Activated CD4-positive, alpha-beta T cell treated with anti-CD3 and anti-CD28 coated beads, Interleukin-2, amount 10 ng/mL, durations not matched to agents 24 days and 14 days (primary cell): ENCODE results near the gene LBH. TPM values are rescaled to one million over a fixed set of nuclear protein-coding genes. Genes with fewer than 3 reads are reported as not detected.
A peak's percentile ranks its signal among the peaks of the same experiment; 100 is the strongest.

Source experiments
- DNase-seq: peaks from one replicate; pipeline ENCODE4 v3.0.0; 2022
- H3K27ac Mint-ChIP-seq: one replicate; pipeline ENCODE4 v1.8.0; 2022; ENCODE audit warnings: mild to moderate bottlenecking, mixed read lengths
- H3K27me3 Mint-ChIP-seq: one replicate; pipeline ENCODE4 v1.8.0; 2022; ENCODE audit warnings: mixed read lengths
- H3K36me3 Mint-ChIP-seq: one replicate; pipeline ENCODE4 v1.8.0; 2022; ENCODE audit warnings: low read depth, mild to moderate bottlenecking, mixed read lengths
- H3K4me1 Mint-ChIP-seq: one replicate; pipeline ENCODE4 v1.8.0; 2021; ENCODE audit warnings: mixed read lengths
- H3K4me3 Mint-ChIP-seq: one replicate; pipeline ENCODE4 v1.8.0; 2022; ENCODE audit warnings: mild to moderate bottlenecking, moderate library complexity, mixed read lengths
- H3K9me3 Mint-ChIP-seq: one replicate; pipeline ENCODE4 v1.8.0; 2021; ENCODE audit warnings: mixed read lengths
- intact Hi-C: fragments of 100-400 bp; cut with micrococcal nuclease; formaldehyde crosslinking; loops from one replicate; pipeline ENCODE4 v1.15.1; 2023
- total RNA-seq: library from RNA; stranded (reverse); gene quantifications from 2 replicates; pipeline ENCODE4 v1.2.3, GENCODE V29; 2022

The LBH gene
- total RNA-seq, 1 donor from 2014 or later = 176 TPM

DNA sequence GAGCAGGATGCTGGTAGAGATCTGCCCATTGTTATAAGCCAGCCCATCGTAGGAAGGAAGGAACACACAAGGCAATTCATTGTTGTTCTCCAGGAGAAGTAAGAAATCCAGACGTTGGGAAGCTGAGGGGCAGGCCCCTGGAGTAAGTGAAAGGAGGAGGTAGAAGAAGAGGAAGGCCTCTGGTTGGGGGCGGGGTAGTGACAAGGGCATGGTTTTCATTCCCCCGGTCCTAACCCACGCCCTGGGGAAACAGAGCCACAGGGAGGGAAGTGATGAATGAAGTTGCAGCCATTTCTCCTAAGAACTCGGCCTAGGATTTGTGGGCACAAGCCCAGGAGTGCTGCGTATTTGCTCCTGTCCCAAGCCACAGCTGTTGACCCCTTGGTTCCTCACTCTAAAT, 18.0 kb downstream of the LBH start:
- Mint-ChIP-seq H3K4me1 (peaks cover 50% of the 10 kb centered on the region), H3K4me3 (no peak overlapping the region), H3K27ac (no peak overlapping the region), H3K36me3 (peaks cover 79% of the 10 kb centered on the region), H3K9me3 (peaks cover 4% of the 10 kb centered on the region), H3K27me3 (no peaks in the 10 kb centered on the region)
- intact Hi-C loops = no loop called here
- DNase-seq = no peak

DNA sequence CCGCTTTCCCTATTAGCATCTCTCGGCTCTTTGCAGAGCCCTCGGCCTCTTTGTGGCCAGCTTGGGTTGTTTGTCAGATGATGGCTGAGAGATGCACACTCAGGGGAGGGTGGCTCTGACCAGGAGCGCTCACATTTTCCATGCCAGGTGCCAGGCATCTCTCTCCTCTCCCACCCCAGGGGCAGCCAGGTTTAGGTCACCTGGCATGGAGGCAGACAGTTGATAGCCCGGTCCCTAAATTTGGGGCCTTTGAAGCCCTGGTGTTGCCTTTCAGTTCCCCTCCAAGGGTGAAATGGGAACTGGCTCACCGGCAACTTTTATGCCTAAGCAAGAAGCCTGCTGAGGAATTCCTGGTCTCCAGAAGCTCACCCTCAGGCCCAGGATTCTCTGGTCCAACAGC, 19.1 kb downstream of the LBH start:
- Mint-ChIP-seq H3K4me1 (peaks cover 58% of the 10 kb centered on the region), H3K4me3 (no peak overlapping the region), H3K27me3 (no peaks in the 10 kb centered on the region), H3K27ac (no peak overlapping the region), H3K36me3 (peaks cover 82% of the 10 kb centered on the region), H3K9me3 (peaks cover 4% of the 10 kb centered on the region)
- no peak for DNase-seq
- intact Hi-C loops = no loop called here

DNA sequence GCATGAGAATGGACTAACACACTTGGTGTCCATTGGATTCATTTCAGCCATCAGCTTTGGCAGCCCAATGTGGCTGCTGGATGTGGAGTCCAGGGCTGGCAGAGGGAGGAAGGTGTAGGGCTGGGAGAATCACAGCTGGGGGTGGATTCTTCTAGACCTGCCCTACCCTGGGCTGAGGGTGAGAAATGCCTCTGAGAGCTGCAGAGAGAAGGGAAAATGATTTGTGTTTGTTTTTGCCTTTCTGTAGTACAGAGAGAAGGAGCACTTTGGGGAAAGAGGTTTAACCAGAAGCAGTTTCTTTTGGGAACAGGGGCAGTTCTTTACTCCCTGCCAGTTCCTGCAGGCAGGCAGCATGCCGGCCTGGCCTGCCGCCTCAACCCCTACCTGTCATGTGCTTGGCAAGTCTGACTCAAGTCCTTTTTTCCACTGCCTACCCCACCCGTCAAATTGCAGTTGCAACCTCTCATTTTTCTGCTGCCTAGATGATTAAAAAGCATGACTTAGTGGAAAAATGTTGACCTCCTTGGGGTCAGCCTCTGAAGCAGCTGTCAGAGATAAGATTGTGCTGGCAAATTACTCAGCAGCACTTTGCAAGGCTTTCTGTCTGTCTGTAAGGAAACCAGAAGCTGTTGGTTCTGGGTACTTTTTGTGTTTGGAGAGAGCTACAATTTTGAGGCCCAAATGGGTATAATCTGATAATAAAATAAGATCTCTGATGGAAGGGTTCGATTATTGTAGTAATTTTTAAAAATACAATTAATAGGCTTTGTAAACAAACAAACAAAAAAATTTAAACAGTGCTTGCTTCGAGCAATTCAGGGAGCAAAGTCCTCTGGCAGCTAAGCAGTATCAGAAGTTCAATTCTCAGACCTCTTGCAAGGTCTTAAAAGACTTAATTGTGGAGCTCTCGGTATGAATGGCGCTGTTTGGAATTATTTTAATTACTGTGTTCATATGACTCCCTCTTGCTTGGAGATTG, 21.7 kb downstream of the LBH start:
- no peaks in the 10 kb centered on the region for H3K27me3 Mint-ChIP-seq

DNA sequence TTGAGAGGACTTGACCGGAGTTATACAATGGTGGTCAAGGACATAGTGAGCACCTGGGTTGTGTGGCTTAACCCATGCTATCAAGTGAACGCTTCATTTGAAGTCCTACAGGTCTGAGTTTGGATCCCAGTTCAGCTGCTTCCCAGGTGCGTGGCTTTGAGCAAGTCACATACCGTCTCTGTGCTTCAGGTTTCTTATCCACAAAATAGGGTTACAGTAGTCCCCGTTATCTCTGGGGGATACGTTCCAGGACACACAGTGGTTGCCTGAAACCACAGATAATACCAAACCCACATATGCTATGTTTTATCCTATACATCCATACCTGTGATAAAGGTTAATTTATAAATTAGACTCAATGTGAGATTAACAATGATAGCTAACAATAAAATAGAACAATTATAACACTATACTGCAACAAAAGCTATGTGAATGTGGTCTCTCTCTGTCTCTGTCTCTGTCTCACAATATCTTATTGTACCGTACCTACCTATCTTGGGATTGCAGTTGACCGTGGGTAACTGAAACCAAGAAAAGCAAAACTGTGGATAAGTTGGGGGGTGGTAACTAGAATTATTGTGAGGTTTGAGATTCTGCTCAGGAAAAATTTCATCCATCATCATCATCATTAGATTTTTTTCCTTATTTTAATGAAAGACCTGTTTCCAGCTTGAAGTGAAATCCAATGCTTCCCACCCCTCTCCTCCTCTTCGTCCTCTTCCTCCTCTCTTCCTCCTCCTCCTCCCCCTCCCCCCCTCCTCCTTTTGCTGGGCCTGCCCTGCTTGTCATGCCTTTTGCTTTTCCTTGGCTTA, 22.7 kb downstream of the LBH start:
- Mint-ChIP-seq H3K4me1 (peaks cover 72% of the 10 kb centered on the region), H3K27ac (peak overlapping the region; percentile 94), H3K4me3 (no peak overlapping the region), H3K9me3 (peaks cover 4% of the 10 kb centered on the region), H3K27me3 (no peaks in the 10 kb centered on the region), H3K36me3 (peaks cover 85% of the 10 kb centered on the region)
- no peak for DNase-seq
- intact Hi-C loops = loop anchor here (1.0 to 2.0 kb wide), 4 partner anchors 7 to 19 kb away; no protein-coding TSS in a partner anchor

More for the DNA sequence above, 21.7 kb downstream of the LBH start:
- Mint-ChIP-seq H3K4me1 (peaks cover 72% of the 10 kb centered on the region), H3K27ac (peak overlapping the region; percentile 94), H3K36me3 (peaks cover 84% of the 10 kb centered on the region), H3K9me3 (peaks cover 4% of the 10 kb centered on the region), H3K4me3 (peak overlapping the region; percentile 53)
- intact Hi-C loops = loop anchor here (1.0 to 2.0 kb wide), 4 partner anchors 8 to 20 kb away; no protein-coding TSS in a partner anchor
- DNase-seq = peak; percentile 83

DNA sequence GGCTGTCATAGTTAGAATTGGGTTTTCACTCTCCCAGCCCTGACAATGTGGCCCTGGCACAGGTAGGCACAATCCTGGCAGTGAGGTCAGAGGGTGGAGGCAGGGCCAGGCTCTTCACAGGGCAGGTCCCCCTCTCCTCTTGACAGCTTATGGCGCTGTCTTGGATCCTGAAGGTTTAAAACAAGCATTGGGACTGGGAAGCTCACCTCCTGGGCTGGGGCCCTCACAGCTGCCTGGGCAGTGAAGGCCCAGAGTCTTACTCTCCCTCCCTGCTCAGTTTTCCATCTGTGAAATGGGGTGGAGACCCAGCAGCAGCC, 23.3 kb downstream of the LBH start:
- peak overlapping the region; percentile 37 for H3K27ac Mint-ChIP-seq
- peaks cover 4% of the 10 kb centered on the region for H3K9me3 Mint-ChIP-seq
- H3K36me3 Mint-ChIP-seq = peaks cover 86% of the 10 kb centered on the region
- intact Hi-C loops = no loop called here
- no peak overlapping the region for H3K4me3 Mint-ChIP-seq
- H3K27me3 Mint-ChIP-seq = no peaks in the 10 kb centered on the region
- DNase-seq = no peak
- H3K4me1 Mint-ChIP-seq = peaks cover 73% of the 10 kb centered on the region

DNA sequence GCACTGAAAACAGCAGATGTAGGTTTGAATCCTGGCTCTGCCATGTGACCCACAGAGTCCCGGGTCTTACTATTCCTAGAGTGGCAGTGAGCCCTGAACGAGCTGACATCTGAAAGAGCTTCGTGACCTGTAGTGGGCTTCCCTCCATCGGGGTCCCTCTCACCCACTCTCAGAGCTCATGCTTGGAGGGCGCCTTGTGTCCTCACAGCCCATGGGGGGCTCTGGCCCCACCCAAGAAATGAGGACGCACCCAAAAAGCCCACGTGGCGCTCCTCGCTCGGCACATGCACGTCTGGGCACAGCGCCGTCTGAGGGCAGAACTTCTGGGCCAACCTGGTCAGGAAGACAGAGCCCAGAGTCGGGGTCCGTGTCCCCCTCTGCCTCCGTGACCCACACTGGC, 23.7 kb downstream of the LBH start:
- no peak for DNase-seq
- H3K4me1 Mint-ChIP-seq = peaks cover 77% of the 10 kb centered on the region
- H3K27ac Mint-ChIP-seq = peak overlapping the region; percentile 80
- no peaks in the 10 kb centered on the region for H3K27me3 Mint-ChIP-seq
- intact Hi-C loops = no loop called here
- peaks cover 4% of the 10 kb centered on the region for H3K9me3 Mint-ChIP-seq
- H3K4me3 Mint-ChIP-seq = no peak overlapping the region
- peaks cover 87% of the 10 kb centered on the region for H3K36me3 Mint-ChIP-seq

DNA sequence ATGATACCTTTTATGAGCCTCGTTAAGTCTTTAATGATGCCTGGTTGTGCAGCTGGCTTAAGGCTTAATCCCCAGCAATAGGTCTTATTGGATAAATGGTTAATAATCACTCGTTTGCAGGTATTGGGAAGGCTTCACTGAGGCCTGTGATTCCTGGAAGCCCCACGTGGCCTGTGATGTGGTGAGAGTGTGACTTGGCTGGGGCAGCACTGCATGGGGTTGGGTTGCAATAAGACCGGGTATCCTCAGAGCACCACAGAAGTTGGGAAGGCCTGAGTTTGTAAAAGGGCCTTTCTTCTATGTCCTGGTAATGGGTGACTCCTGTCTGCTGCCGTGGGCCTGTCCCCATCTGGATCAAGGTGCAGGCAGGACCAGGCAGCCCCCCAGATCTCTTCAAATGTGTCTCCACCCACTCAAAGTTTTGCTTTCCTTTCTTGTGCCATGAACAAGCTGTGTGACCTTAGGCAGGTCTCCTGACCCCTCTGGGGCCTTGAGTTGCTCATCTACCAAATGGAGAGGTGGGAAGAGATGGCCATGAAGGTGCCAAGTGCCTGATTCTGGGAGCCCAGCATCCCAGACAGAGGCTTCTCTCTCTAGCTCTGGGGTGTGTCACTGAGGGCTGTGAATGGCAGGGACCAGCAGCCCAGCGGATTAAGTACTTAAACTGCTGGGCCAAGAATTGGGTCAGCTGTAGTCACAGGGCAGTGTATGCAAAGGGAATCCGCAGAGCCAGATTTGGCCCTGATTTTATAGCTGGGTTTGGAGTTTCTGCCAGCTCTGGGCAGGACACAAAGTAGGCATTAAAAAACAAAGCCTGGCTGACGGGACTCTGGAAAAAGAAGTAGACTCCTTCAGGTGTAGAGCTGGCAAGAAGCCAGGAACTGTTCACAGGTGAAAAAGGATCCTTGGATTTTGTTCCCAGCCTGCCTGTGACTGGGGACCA, 24.4 kb downstream of the LBH start:
- Mint-ChIP-seq H3K27ac (peak overlapping the region; percentile 80), H3K4me3 (peak overlapping the region; percentile 59), H3K36me3 (peaks cover 87% of the 10 kb centered on the region), H3K27me3 (no peaks in the 10 kb centered on the region), H3K9me3 (peaks cover 7% of the 10 kb centered on the region), H3K4me1 (peaks cover 76% of the 10 kb centered on the region)
- DNase-seq = no peak
- intact Hi-C loops = no loop called here

DNA sequence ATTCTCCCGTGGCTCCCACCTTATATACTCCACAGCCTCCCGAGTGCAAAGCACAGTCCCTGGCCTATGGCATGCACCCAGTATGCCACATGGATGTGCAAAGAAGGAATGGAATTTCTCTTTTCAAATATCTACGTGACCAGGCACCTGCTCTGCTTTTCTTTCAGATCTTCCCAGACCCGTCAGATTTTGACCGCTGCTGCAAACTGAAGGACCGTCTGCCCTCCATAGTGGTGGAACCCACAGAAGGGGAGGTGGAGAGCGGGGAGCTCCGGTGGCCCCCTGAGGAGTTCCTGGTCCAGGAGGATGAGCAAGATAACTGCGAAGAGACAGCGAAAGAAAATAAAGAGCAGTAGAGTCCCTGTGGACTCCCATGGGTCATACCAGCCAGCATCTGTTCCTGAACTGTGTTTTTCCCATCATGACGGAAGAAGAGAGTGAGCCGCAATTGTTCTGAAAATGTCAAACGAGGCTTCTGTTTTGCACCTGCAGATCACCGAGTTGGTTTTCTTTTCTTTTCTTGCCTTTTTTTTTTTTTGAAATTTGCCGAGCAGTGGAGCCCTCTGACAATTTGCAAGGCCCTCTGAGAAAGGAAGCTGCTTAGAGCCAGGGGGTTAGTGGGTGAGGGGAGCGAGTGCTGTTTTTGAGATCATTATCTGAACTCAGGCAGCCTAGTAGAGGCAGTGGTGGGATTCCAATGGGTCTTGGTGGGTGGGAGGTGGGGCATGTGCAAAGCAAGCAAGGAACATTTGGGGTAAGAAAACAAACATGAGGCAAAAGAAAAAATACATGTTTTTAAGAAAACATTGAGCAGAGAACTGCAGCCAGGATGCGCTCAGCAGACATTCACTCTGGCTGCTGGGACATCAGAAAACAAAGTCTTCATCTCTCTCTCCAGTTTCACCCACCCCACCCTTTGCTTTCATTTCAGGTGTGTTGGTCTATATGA, 26.2 kb downstream of the LBH start:
- peaks cover 8% of the 10 kb centered on the region for H3K9me3 Mint-ChIP-seq
- intact Hi-C loops = no loop called here
- H3K4me1 Mint-ChIP-seq = peaks cover 79% of the 10 kb centered on the region
- peak overlapping the region; percentile 69 for H3K4me3 Mint-ChIP-seq
- H3K36me3 Mint-ChIP-seq = peaks cover 87% of the 10 kb centered on the region
- DNase-seq = peak; percentile 69
- no peaks in the 10 kb centered on the region for H3K27me3 Mint-ChIP-seq
- peak overlapping the region; percentile 86 for H3K27ac Mint-ChIP-seq

DNA sequence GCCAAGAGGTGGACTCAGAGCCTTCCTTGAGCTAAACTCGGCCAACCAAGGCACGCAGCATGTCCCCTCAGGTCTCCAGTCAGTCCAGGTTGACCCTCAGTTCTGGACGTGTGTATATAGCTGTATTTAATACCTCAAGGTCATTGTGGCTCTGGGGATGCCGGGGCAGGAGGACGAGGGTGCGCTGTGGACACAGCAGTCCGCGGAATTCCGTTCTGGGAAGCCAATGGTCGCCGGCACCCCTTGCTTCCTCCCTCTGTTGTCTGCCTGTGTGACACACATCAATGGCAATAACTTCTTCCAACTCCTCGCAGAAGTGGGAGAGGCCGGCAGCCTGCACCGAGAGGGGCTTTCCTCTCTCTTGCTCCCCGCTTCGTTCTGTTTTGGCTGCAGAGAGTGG, 27.7 kb downstream of the LBH start:
- H3K4me1 Mint-ChIP-seq = peaks cover 71% of the 10 kb centered on the region
- no peak overlapping the region for H3K4me3 Mint-ChIP-seq
- H3K36me3 Mint-ChIP-seq = peaks cover 84% of the 10 kb centered on the region
- intact Hi-C loops = no loop called here
- peak overlapping the region; percentile 86 for H3K27ac Mint-ChIP-seq
- H3K9me3 Mint-ChIP-seq = peaks cover 11% of the 10 kb centered on the region
- H3K27me3 Mint-ChIP-seq = no peaks in the 10 kb centered on the region
- no peak for DNase-seq

DNA sequence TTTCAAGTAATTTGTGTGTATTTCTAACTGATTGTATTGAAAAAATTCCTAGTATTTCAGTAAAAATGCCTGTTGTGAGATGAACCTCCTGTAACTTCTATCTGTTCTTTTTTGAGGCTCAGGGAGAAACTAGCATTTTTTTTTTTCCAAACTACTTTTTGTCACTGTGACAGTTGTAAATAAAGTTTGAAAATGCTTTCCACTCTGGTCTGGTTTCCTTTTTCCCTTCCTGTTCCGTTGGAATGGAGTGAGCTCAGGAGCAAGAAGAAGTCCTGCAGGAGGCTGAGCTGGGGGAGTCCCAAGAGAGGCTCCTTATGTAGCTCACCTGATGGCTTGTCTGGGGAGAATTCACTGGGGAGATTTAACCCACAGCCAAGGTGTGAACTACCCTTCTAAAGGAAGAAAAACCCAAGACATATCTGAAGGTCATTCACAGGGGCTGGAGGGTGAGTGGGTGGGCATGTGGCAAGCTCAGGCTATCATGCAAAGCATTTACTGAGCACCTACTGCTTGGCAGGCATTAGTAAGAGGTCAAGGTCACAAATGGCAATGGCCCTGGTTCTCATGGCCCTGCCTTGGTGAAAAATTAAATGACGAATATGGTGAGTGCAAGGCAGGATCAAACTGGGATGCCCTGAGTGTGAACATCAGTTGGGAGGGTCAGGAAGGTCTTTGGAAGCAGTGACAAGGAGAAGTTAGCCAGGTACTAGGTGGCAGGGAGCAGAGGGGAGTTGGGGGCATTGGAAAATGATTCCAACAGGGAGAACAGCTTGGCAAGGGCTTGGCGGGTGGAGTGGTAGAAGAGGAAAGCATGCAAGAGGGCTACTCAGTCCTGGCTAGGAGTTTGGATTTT, 28.7 kb downstream of the LBH start:
- Mint-ChIP-seq H3K4me3 (peak overlapping the region; percentile 14), H3K27ac (peak overlapping the region; percentile 87), H3K4me1 (peaks cover 72% of the 10 kb centered on the region), H3K9me3 (peaks cover 11% of the 10 kb centered on the region), H3K36me3 (peaks cover 82% of the 10 kb centered on the region), H3K27me3 (no peaks in the 10 kb centered on the region)
- no peak for DNase-seq
- intact Hi-C loops = no loop called here

DNA sequence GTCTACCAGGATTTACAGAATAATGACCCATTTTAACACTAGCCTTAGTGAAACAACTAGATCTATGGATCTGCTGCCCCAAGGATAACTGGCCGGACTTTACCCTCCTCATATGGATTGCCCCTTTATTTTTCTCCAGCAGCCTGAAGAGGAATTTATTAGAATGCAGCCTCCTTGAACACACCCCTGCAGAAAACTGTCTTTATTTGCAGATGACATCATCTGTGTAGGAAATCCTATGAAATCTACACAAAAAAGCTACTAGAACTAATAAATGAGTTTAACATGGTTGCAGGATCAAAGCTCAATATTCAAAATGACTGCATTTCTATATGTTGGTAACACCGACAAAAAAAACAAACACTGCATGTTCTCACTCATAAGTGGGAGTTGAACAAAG, 29.6 kb downstream of the LBH start:
- Mint-ChIP-seq H3K4me1 (peaks cover 70% of the 10 kb centered on the region), H3K4me3 (peak overlapping the region; percentile 14), H3K9me3 (peaks cover 11% of the 10 kb centered on the region), H3K36me3 (peaks cover 76% of the 10 kb centered on the region), H3K27me3 (no peaks in the 10 kb centered on the region), H3K27ac (peak overlapping the region; percentile 87)
- intact Hi-C loops = loop anchor here (1.0 kb wide), 8 partner anchors 8 to 211 kb away; no protein-coding TSS in a partner anchor
- DNase-seq = no peak
